ENCODE results near the gene DCAF4.

GRCh38 chr14:72892103-72892878, 34.0 kb upstream of the DCAF4 start:
- TF ChIP-seq CTCF (conservative IDR thresholded peaks at IDR 0.05) (no peak), ZFX (IDR thresholded peaks at IDR 0.05) (no peak)
